ENCODE data around the gene PIK3R3. TPM values are rescaled to one million over a fixed set of nuclear protein-coding genes. Genes with fewer than 3 reads are reported as not detected.

Gene PIK3R3
- 21.3 TPM for polyA plus RNA-seq (2012; ENCODE audit: insufficient read depth, insufficient read length)

GRCh38 chr1:46132529-46133180, at the start of gene PIK3R3:
TSS of gene PIK3R3 (minus strand) at chr1:46132629. CDS start at chr1:46131952, 677 bp downstream.
- peak within 1 kb of the TSS; percentile 83 for H3K4me3 ChIP-seq (ENCODE audit: low read length)
- peak; percentile 99 for DNase-seq (ENCODE audit: low read depth, low spot score)

GRCh38 chr1:46181343-46182260, 49.2 kb upstream of the PIK3R3 start:
- peak; percentile 56 for DNase-seq (ENCODE audit: low read depth, low spot score)
- H3K4me3 ChIP-seq (ENCODE audit: low read length), result no peak overlapping the region

DNA sequence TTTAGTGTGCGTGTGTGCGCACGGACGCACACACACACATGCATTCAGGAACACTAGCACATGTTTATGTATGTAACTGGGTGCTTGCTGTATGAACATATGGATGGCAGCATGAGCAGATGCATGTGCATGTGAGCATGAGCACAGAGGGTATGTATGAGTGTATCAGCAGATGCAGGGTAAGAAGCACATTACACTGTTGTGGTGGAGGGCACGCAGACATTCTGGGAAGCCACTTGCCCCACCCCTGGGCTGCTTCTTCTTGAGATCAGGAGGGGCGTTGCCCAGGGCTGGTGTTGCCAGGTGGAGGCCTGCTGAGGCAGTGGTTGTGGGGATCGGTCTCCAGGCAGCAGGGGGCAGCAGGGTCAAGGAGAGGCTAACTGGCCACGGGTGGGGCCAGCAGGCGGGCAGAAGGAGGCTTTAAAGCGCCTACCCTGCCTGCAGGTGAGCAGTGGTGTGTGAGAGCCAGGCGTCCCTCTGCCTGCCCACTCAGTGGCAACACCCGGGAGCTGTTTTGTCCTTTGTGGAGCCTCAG, 47.7 kb upstream of the PIK3R3 start:
- DNase-seq (ENCODE audit: low read depth, low spot score), result no peak

DNA sequence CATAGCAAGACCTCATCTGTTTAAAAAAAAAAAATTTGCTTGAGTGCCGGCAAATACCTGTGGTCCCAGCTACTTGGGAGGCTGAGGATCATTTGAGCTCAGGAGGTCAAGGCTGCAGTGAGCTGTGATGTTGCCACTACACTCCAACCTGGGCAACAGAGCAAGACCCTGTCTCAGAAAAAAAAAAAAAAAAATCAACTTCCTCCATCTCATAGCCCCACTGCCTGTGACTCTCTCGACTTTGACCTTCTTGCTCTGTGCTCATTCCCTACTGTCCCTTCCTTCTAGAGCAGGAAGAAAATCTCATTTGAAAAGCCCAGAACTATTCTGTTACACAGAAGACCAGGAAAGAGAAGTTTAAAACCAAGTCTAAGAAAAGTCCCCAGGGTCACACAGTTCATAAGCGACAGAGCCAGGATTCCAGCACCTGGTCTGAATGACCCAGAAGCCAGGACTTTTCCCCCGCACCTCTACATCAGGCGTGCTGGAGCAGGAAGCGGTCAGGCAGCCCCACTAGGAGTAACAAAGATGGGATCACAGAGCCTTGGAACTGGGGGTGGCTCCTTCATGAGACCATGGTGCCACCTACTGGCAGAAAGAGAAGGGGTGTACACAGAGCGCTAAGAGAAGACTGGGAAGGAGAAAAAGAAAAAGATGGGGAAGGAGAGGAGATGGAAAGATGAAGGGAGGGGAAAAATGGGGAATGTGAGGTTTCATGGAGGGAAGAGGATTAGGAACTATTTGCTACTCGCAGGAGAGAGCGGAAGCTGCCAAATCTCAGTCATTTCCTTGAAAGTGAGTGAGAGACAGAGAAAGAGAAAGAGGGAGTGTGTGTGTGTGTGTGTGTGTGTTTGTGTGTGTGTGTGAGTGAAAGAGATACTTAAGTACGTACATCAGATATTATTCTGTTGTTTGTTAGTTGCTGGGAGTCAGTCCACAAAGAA, 47.0 kb upstream of the PIK3R3 start:
- DNase-seq (ENCODE audit: low read depth, low spot score), result peak; percentile 62
- H3K4me3 ChIP-seq (ENCODE audit: low read length), result no peak overlapping the region

More for the DNA sequence above, 47.7 kb upstream of the PIK3R3 start:
- H3K4me3 ChIP-seq (ENCODE audit: low read length), result no peak overlapping the region

- H3K4me3 ChIP-seq (ENCODE audit: low read length), result no peak within 1 kb of the TSS
These were observed 43.9 kb upstream of the PIK3R3 start, which contains the start of gene P3R3URF for GRCh38 chr1:46176211-46176865. TSS of gene P3R3URF (minus strand) at chr1:46176488. CDS start at chr1:46176471, 17 bp downstream.

DNA sequence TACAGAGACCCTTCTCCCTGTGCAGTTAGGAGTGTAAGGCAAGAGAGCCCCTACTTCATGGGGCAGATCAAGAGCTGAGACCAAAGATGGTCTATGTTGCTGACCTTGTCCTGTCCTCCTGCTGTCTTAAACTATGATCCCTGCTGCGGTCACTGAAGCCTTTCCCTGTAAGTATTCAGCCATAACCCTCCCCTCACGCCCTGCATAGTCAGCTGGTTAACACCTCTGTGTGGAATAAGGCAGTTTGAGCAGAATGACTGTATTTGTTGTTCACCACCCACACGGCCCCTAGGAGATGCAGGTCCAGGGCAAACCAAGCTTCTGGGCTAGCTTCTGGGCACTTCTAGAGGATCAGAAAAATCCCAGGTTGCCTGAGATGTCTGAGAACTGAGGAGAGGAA, 42.8 kb upstream of the PIK3R3 start:
- DNase-seq (ENCODE audit: low read depth, low spot score), result no peak
- no peak overlapping the region for H3K4me3 ChIP-seq (ENCODE audit: low read length)

More at GRCh38 chr1:46176211-46176865, 43.9 kb upstream of the PIK3R3 start, which contains the start of gene P3R3URF:
- no peak for DNase-seq (ENCODE audit: low read depth, low spot score)

DNA sequence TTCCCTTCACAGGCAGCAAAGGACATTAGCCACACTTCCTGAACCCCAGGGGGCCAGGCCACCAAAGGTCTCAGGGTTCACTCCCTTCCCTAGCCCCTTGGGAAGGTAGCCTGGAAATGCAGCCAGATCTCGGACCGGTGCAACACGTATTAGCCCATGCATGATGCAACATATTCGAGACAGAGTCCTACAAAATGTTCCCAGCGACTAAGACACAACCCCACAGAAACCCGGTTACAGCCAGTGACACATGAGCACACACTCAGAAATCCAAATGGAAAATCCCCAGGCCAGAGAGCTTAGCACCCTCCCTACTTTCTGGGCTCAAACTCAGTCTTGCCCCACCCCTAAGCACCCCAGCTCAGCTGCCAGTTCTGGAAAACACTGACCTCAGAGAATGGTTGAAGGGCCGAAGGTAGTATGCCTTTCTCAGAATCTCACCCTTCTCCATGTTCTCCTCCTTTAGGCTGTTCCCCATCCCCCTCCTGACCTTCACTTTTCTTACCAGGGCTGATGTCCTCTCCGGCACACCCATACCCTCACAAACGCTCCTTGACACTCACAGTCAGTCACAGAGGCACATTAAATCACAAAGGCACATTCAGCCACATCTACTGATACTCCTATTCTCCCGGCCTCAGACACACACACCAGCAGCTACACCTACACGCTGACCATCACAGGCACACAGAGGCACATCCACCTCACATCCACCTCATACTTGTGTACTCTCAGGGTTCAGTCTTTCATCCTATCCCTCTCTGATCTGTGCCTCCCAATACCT, 42.2 kb upstream of the PIK3R3 start, which contains the start of gene TSPAN1:
Gene TSPAN1, plus strand, starts transcription at position 640 of the 784 bp plus-strand sequence. CDS start 6,021 bp downstream, outside the sequence.
- H3K4me3 ChIP-seq (ENCODE audit: low read length), result no peak within 1 kb of the TSS
- no peak for DNase-seq (ENCODE audit: low read depth, low spot score)

DNA sequence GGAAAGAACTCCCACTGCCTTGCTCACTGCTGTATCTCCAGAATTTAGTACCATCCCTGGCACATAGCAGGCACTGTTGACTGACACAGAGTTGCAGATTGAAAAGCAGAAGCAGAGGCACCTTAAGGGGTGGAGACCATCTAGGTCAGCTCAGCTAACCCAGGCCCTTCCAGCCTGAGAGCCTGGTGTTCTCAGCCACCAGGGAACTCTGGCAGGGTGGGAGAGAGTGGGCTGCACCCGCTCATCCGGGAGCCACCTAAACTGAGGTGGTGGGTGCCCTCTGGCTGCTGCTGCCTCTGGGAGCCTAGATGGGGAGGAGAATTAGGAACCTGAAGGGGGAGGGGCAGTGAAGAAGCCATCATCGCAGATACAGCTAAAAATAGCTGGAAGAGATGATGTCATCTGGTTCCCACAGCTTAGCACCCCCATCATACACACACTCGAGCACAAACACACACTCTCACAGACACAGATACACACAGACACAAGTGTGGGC, 41.0 kb upstream of the PIK3R3 start:
- no peak overlapping the region for H3K4me3 ChIP-seq (ENCODE audit: low read length)
- DNase-seq (ENCODE audit: low read depth, low spot score), result no peak

GRCh38 chr1:46172321-46172720, 39.9 kb upstream of the PIK3R3 start:
- DNase-seq (ENCODE audit: low read depth, low spot score), result no peak
- H3K4me3 ChIP-seq (ENCODE audit: low read length), result no peak overlapping the region

GRCh38 chr1:46171871-46172270, 39.4 kb upstream of the PIK3R3 start:
- no peak for DNase-seq (ENCODE audit: low read depth, low spot score)
- H3K4me3 ChIP-seq (ENCODE audit: low read length), result no peak overlapping the region

DNA sequence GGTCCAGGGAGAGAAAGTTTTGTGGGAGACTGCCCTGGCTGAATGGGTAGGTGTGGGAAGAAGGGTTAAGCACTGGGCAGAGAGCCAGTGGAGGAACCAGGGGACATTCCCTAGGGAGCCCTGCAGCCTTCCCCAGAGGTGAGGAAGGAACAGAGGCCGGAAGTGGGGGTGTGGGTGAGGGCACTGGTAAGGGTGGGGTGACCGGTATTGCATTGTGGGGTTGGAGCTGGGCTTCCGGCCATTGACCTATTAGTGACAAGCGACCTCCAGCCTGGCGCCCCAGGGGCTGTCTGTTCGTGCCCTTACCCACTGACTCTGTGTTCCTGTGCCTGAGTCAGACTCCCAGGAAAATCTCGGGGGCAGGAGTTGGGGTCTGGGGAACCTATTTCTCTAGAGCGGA, 38.9 kb upstream of the PIK3R3 start:
- H3K4me3 ChIP-seq (ENCODE audit: low read length), result no peak overlapping the region
- DNase-seq (ENCODE audit: low read depth, low spot score), result no peak

DNA sequence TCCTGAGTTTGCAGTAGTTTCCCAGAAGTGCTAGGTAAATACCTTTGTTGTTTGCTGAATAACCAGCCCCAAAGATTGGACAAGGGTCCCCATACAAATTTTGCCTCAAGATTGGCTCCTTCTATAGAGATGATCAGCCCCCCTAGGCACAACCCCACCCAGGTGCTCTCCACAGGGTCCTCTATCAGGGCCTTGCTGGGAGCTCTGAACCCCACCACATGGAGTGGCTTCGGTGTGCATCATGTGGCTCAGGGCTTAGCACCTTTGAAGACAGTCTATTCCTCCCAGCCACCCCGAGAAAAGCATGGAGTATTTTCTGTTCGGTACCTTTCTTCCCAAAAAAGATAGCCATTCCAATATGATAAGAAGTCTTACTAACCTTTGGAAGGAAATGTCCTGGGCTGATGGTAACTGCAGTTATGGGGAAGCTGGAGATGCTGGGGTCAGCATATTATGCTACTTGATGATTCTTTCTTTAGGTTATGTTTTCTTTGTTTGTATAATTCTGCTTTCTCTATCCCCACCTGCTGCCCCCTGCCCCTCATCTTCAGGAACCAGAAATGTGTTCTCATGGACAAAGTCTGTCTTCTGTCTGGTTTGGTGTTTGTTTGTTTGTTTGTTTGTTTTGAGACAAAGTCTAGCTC, 37.5 kb upstream of the PIK3R3 start:
- DNase-seq (ENCODE audit: low read depth, low spot score), result no peak

GRCh38 chr1:46168477-46168876, 36.0 kb upstream of the PIK3R3 start:
- H3K4me3 ChIP-seq (ENCODE audit: low read length), result no peak overlapping the region
- no peak for DNase-seq (ENCODE audit: low read depth, low spot score)

More for the DNA sequence above, 37.5 kb upstream of the PIK3R3 start:
- H3K4me3 ChIP-seq (ENCODE audit: low read length), result no peak overlapping the region

- DNase-seq (ENCODE audit: low read depth, low spot score), result no peak
- H3K4me3 ChIP-seq (ENCODE audit: low read length), result no peak overlapping the region
These were observed 34.4 kb upstream of the PIK3R3 start for GRCh38 chr1:46166521-46167462.

GRCh38 chr1:46160212-46160611, 27.8 kb upstream of the PIK3R3 start:
- no peak for DNase-seq (ENCODE audit: low read depth, low spot score)

DNA sequence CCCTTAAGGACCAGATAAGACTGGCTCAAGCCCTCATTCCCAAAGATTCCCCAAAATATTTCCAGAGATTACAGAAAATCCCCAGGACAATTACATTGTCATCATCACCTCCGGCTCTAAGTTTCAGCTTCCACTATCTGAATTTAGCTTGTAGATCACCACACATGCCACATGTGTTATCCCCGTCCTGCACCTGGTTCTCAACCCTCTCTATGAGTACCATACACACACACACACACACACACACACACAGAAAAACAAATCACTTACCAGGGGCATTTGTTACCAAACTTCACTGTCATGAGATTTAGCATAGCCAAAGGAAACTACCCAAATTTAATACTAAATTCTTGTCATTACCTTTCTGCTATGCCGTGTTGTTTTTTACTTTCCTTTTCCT, 27.1 kb upstream of the PIK3R3 start:
- DNase-seq (ENCODE audit: low read depth, low spot score), result no peak
- H3K4me3 ChIP-seq (ENCODE audit: low read length), result no peak overlapping the region

More at GRCh38 chr1:46160212-46160611, 27.8 kb upstream of the PIK3R3 start:
- H3K4me3 ChIP-seq (ENCODE audit: low read length), result no peak overlapping the region

Data from Jurkat, Clone E6-1 (cell line).